Measurements from ENCODE around the gene F2RL1. TPM values are rescaled to one million over a fixed set of nuclear protein-coding genes. Genes with fewer than 3 reads are reported as not detected.

The F2RL1 gene
- total and polyA plus RNA-seq, 2 experiments from 2014 or later: 130 to 210 TPM

- WGBS (ENCODE audit: low lambda C conversion rate, missing lambda C conversion rate): 54% methylated on average over 2 of the region's 2 CpGs
- H4K20me1 ChIP-seq (ENCODE audit: insufficient read depth, poor library complexity, severe bottlenecking): peaks cover 32% of the 10 kb centered on the region
These were observed 12.3 kb downstream of the F2RL1 start for GRCh38 chr5:76831110-76831452.

GRCh38 chr5:76836181-76836580 is 17.4 kb downstream of the F2RL1 start:
- Histone ChIP-seq H3K79me2 (peaks cover 46% of the 10 kb centered on the region), H2AFZ (no peak overlapping the region), H3K9me3 (ENCODE audit: low read depth) (no peaks in the 10 kb centered on the region), H3K4me1 (ENCODE audit: insufficient read depth) (peaks cover 13% of the 10 kb centered on the region), H4K20me1 (ENCODE audit: insufficient read depth, poor library complexity, severe bottlenecking) (peaks cover 3% of the 10 kb centered on the region), H3K36me3 (replicated peaks; ENCODE audit: insufficient read depth, low read depth) (no peaks in the 10 kb centered on the region), H3K27ac (no peak overlapping the region), H3K9me2 (replicated peaks; ENCODE audit: insufficient read depth) (no peaks in the 10 kb centered on the region), H3K27me3 (no peaks in the 10 kb centered on the region), H3K4me2 (no peak overlapping the region), H3K4me3 (no peak overlapping the region)
- no peak for TF ChIP-seq EZH2 (IDR thresholded peaks at IDR 0.05; ENCODE audit: borderline replicate concordance)
- TF ChIP-seq CTCF (IDR thresholded peaks at IDR 0.05; ENCODE audit: poor library complexity): no peak
- no peak for TF ChIP-seq EZH2phosphoT487 (IDR thresholded peaks at IDR 0.05; ENCODE audit: low read depth, severe bottlenecking, unreplicated experiment)
- DNase-seq (ENCODE audit: low spot score): no peak
- 86% methylated on average over 2 of the region's 2 CpGs for WGBS (ENCODE audit: low lambda C conversion rate, missing lambda C conversion rate)

More at GRCh38 chr5:76831110-76831452, 12.3 kb downstream of the F2RL1 start:
- H3K27me3 ChIP-seq: no peaks in the 10 kb centered on the region
- H2AFZ ChIP-seq: no peak overlapping the region
- H3K9me3 ChIP-seq (ENCODE audit: low read depth): no peaks in the 10 kb centered on the region
- no peaks in the 10 kb centered on the region for H3K9me2 ChIP-seq (replicated peaks; ENCODE audit: insufficient read depth)
- H3K27ac ChIP-seq: peak overlapping the region; percentile 43
- no peak for DNase-seq (ENCODE audit: low spot score)
- TF ChIP-seq CTCF (IDR thresholded peaks at IDR 0.05; ENCODE audit: poor library complexity) (no peak), EZH2 (IDR thresholded peaks at IDR 0.05; ENCODE audit: borderline replicate concordance) (no peak), EZH2phosphoT487 (IDR thresholded peaks at IDR 0.05; ENCODE audit: low read depth, severe bottlenecking, unreplicated experiment) (no peak)
- no peak overlapping the region for H3K4me2 ChIP-seq
- peaks cover 5% of the 10 kb centered on the region for H3K4me1 ChIP-seq (ENCODE audit: insufficient read depth)
- H3K36me3 ChIP-seq (replicated peaks; ENCODE audit: insufficient read depth, low read depth): no peaks in the 10 kb centered on the region
- H3K79me2 ChIP-seq: peaks cover 92% of the 10 kb centered on the region
- no peak overlapping the region for H3K4me3 ChIP-seq

- Histone ChIP-seq H2AFZ (no peak overlapping the region), H3K79me2 (peaks cover 43% of the 10 kb centered on the region), H3K9me2 (replicated peaks; ENCODE audit: insufficient read depth) (no peaks in the 10 kb centered on the region), H3K27me3 (no peaks in the 10 kb centered on the region), H3K4me1 (ENCODE audit: insufficient read depth) (peaks cover 13% of the 10 kb centered on the region), H3K4me3 (no peak overlapping the region), H3K4me2 (no peak overlapping the region), H4K20me1 (ENCODE audit: insufficient read depth, poor library complexity, severe bottlenecking) (peaks cover 3% of the 10 kb centered on the region), H3K27ac (no peak overlapping the region), H3K9me3 (ENCODE audit: low read depth) (no peaks in the 10 kb centered on the region), H3K36me3 (replicated peaks; ENCODE audit: insufficient read depth, low read depth) (no peaks in the 10 kb centered on the region)
- 81% methylated on average over 4 of the region's 4 CpGs for WGBS (ENCODE audit: low lambda C conversion rate, missing lambda C conversion rate)
- TF ChIP-seq EZH2 (IDR thresholded peaks at IDR 0.05; ENCODE audit: borderline replicate concordance): no peak
- TF ChIP-seq CTCF (IDR thresholded peaks at IDR 0.05; ENCODE audit: poor library complexity): no peak
- TF ChIP-seq EZH2phosphoT487 (IDR thresholded peaks at IDR 0.05; ENCODE audit: low read depth, severe bottlenecking, unreplicated experiment): no peak
- DNase-seq (ENCODE audit: low spot score): no peak
These were observed 17.8 kb downstream of the F2RL1 start for GRCh38 chr5:76836585-76836984.

Data from hepatocyte (in vitro differentiated cells).